Measurements from ENCODE around the gene LNPK.
"Not testable (repeated sequence)": the region's sequence is repeated elsewhere in the genome, so short reads cannot be mapped to it uniquely, and the experiment has no call there.

Gene LNPK, protein sequence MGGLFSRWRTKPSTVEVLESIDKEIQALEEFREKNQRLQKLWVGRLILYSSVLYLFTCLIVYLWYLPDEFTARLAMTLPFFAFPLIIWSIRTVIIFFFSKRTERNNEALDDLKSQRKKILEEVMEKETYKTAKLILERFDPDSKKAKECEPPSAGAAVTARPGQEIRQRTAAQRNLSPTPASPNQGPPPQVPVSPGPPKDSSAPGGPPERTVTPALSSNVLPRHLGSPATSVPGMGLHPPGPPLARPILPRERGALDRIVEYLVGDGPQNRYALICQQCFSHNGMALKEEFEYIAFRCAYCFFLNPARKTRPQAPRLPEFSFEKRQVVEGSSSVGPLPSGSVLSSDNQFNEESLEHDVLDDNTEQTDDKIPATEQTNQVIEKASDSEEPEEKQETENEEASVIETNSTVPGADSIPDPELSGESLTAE

DNA sequence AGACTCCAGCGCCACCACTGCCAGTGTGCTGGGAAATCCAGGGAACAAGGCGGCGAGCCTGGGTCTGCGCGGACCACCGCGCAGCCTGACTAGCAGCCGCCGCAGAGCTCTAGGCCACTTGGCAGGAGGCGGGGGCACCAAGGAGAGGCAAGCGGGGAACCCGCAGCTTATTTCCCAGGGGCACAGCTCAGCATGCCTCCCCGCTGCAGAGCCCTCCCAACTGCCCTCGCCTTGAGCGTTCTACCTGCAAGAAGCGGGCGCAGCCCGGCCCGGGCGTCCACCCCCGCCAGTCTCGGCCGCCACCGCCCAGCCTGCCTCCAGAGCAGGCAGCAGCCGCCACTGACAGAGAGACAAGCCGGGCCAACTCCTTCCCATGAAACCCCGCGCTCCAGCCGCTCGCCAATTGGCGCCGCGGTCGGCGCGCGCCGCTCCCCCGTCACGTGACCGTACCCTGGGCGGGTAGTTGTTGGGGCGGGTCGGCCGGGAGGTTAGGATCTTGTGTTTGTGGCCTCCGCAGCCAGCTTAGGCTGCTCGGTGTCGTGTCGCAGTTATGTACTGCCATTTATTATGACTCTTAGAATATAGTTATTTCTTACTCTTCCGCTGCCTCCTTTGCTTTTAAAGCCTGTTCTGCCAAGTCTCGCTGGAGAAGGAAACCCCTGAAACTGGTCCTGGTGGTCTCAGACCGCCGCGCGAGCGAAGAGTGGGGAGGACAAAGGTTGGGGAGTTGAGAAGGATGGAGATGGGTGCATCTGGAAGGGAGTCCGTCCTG, at the start of gene LNPK:
TSS of gene LNPK (minus strand) at position 352 of the 772 bp plus-strand sequence. CDS start 6,683 bp downstream, outside the sequence.
- DNase-seq (ENCODE audit: low read depth) = peak; percentile 26

DNA sequence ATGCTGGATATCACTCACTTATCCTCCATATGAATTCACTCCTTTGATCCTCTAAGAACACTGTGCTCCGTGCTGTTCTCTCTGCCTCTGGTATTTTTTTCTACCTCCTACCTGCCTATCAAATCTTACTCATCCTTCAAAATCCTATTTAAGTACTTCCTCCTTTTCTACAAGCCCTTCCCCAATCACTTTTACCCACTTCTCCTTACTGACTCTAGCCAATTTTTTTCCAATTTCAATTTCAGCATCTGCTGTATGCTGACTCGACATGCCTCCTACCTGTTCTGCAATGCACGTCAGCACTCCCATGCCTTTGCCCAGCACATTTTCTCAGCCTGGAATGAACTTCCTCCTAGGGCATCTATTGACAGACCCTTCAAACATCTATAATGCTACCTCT, 37.3 kb upstream of the LNPK start:
- no peak for DNase-seq (ENCODE audit: low read depth)

DNA sequence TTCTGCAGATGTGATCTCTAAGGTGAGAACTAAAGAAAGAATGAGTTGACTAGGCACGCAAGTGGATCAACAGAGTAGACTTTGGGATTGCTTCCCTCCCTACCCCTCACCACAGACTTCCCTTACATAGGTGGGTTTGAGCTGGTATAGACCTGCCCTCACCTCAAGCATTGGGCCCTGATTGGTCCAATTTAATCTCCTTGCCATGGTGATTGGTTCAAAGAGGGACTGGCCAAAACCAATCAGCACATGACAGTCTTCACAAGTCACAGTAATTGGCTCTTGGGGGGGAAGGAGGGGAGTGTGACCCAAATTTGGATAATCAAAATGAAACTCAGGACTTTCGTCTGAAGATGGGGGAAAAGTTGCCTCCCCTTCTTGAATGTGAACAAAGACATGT, 36.6 kb upstream of the LNPK start:
- DNase-seq (ENCODE audit: low read depth) = no peak

DNA sequence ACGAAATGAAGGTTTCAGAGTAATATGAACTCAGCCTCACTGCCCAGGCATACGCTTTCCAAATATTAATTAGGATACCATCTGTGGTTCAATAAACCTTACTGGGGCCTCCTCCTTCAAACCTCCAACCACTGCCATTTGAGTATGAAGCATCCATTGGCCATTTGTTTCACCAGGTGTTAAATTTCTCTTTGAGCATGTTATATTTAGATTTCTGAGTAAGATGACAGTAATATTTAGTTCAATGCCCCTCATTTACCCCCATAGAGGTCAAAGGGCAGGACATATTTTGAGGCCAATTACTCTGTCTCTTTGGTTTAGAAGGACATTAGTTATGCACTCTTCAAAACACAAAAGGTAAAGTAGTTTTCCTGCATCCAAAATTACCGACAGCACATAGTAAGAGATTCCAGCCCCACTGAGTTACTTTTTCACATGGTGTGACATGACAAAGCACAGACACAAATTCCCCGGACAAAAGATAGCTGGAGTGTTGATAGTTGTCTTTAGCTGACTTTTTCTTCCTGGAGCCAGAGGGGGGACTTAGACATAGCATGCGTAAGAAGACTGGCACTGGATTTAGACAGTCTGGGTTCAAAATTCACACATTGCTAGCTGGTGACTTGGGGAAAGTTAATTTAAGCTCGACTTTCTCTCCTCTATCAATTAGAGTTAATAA, 33.1 kb upstream of the LNPK start:
- no peak for DNase-seq (ENCODE audit: low read depth)

DNA sequence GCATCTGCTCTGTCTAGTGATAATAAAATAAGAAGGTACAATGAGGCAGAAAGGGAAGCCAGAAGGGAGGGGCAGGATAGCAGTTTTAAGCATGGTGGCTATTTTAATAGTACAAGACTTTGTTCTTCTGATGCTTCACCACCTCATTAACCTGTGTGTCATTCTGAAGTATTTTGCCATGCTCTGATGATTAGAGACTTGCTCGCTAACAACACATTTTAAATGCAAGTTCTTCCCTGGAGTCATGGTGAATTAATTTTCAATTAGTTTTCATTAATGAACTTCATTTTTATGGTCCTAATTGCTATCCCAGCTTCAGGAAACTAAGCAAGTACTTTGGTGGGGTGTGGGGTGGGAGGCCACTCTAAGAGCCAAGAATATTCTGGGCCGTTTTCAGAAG, 25.7 kb upstream of the LNPK start:
- DNase-seq (ENCODE audit: low read depth) = no peak

DNA sequence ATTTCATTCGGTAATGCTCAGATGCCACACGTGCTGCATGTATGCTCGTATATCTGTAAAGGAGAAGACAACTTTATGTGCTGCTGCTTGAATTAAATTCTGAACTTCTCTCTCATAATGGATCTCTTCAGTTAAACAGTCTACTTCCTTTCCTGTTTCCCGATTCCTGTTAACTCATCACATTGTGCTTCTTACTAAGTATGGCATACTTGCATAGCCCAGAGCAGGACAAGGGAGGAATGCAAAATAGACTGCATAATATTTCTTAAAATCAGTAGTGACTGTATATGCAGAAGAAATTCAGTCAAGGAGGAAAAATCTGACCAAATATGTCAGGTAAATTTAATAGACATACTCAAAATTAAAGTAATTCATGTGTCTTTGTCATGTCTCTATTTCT, 23.9 kb upstream of the LNPK start:
- no peak for DNase-seq (ENCODE audit: low read depth)

DNA sequence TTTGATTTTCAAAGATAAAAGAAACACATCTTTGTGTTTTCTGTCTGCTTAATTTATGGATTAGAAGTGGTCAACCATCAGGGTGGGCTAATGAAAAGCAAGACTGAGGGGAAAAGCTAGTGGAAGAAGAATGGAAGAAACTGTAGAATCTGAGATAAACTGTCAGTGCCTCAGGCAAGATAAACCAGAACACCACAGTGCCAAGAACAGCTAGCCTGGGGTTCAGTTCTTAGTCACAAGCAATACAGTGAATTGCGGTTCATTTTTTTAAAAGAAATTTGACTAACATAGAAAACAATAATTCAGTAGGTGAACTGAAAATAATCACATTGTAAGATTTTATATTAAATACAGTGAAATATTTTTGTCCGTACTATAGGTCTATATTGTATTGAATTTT, 22.0 kb upstream of the LNPK start:
- DNase-seq (ENCODE audit: low read depth) = no peak

DNA sequence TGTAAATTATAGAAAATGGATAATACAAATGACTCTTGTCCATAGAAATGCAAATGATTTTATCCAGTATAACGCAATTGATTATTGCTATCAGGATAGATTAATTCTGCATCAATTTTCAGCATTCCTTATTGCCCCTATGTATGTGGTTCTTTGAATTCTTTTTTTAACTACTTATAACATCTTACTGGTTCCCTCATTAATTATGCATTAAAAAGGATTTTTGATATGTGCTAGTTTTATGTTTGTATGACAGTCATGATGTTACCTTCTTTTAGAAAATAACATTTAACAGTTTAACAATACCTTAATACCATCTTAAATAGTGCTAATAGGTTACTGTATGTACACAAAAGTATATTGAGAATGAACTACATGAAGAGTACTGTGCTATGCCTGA, 20.0 kb upstream of the LNPK start:
- DNase-seq (ENCODE audit: low read depth) = no peak

DNA sequence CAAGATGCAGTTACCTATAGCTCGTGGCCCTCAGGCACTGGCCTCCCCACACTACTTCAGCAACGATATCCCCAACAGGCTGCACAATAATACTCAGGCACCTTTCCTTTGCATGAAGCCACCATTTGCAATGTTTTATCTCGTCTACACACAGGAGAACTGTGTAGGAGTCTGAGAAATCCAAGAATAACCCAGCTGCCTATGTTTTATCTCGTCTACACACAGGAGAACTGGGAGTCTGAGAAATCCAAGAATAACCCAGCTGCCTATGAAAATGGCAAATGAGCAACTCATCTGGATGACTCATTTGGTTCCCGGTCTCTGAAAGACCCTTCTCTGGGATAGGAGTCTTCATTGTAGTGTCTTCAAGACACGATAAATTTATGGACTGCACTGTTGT, 18.3 kb upstream of the LNPK start:
- DNase-seq (ENCODE audit: low read depth) = no peak

DNA sequence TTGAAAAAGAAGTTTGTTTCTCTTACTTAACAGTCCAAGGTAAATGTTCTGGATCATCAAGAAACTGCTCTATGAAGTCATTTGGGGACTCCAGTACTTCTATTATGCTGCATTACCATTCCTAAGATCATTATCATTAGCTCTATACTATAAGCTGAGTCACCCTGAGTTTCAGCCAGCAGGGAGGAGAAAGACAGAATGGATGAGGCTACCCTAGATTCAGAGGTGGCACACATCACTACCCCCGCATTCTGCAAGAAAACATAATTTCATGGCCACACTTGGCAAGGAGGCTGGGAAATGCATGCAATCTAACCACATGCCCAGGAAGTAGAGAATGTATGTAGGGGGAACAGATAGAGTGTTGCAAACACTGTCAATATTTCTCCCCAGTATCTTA, 16.6 kb upstream of the LNPK start:
- DNase-seq (ENCODE audit: low read depth) = no peak

DNA sequence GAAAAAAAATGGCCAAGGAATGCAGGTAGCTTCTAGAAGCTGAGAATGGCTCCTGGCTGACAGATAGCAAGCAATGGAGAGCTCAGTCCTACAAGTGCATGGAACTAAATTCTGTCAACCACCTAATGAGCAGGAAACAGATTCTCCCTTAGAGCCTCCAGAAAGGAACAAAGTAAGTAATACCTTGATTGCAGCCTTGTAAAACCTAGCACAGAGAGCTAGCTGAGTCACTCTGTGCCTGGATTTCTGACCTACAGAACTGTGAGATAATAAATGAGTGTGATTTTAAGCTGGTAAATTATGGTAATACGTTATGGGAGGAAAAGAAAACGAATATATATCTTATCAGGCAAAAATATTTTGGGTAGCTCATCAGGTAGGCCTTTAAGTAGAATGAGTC, 7.4 kb upstream of the LNPK start:
- no peak for DNase-seq (ENCODE audit: low read depth)

DNA sequence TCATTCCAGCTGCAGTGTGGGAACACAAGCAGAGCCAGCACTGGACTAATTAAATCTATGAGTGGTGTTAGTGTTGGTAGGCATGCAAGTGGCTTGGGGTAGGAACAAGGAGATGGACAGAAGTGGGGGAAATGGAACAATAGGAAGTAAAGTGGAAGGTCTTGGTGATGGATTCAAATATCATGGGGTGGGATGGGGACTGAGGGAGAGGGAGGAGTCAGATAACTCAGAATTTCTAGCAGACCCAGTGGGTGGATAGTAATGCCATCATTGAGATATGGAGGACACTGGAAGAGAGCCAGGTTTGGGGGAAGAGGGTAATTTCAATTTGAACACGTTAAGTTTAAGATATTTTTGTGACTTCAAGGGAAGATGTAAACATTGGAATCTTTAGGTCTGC, 2.9 kb upstream of the LNPK start:
- no peak for DNase-seq (ENCODE audit: low read depth)

DNA sequence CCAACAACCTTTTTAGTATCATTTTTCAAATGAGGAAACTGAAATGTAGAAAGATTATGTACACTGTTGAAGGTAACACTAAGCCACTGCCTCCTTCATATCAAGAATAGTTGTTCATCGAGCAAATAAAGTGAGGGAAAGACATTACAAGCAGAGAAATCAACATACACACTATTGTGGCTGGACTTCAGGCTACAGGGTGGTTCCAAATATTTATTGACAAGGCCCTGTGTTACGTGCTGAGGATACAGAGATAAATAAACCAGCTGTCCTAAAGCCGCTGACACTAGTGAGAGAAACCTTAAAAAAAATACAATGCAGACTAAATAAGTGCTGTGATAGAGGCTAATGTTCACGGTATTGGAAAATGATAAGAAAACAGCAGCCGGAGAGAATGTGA, 1.9 kb upstream of the LNPK start:
- no peak for DNase-seq (ENCODE audit: low read depth)

DNA sequence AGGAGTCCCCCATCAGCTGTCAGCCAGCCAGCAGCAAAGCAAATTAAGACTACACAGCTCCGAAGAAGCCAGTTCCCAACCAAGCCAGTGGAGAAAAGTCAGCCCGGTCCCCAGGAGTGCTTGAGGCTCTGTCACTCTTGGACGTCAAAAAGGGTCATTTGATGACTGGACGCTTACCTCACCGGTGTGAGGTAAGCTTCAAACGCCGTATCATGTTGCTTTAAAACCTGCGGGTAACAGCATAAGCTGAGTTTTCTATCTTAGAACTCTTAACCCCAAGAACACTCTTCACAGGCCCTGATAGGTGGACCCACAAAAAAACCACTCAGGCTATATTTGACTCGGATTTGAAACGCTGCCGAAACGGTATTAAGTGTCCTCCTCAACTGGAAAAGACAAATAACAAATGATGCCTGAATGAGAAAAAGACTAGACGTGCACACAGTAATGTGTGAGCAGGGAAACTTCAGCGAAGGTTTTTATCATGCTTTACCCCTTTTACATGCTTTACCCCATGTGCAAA, 682 bp upstream of the LNPK start:
- no peak for DNase-seq (ENCODE audit: low read depth)

DNA sequence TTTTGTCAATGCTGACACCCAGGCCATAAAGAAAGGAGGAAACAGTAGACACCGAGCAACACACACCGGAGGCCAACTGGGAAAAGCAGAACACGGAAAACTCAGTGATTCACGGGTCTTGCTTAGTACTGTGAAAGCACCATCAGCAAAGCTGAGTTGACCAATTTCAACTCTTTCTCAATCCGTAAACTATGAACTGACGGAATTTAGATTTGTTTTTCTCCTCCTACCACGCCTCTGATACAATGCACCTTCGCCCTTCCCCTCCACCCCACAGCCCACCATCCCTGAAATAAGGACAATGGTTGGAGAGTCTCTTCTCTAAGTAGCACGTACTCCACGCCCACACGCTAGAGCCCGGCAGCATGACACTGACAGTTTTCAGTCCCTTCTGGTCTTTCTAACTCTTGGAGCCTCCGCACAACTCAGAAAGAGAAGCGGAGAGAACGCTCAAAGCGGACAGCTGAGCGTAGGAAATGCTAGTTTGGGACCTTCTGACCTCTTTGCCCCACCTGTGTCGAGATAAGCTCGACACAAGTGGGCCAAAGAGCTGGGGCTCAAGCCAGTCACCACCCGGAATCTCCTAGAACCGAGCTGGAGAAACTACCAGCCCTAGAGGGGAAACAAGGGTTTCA, 669 bp downstream of the LNPK start:
- DNase-seq (ENCODE audit: low read depth) = no peak

DNA sequence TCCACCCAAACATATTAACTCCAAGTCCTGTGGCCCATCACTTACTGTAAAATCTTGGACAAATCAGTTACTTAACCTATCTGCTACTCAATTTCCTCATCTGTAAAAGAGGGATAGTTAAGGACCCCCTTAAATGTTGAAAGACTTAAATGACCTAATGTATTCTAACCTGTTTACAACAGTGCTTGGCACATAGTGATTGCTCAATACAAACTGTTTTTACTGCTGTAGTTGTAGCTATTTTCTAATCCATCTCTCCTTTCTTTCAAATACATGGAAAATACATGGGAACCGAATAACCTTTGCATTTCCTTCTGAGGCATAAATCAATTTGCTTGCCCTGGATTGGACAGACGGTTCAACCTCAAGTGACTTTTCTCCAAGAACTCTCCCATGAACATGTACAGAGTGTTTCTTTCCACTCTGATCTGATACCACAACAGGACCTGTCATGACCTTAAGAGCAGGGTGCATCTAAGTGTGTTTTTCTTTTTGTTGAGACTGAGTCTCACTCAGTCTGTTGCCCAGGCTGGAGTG, 2.7 kb downstream of the LNPK start:
- DNase-seq (ENCODE audit: low read depth) = no peak

DNA sequence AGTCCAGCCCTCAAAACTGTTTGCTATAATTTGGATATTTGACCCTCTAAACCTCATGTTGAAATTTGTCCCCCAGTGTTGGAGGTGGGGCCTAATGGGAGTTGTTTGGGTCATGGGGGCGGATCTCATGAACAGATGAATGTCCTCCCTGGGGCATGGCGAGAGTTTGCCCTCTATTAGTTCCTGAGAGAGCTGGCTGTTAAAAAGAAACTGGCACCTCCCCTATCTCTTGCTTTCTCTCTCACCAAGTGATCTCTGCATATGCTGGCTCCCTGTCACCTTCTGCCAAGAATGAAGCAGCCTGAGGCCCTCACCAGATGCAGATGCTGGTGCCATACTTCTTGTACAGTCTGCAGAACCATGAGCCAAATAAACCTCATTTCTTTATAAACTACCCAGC, 12.0 kb downstream of the LNPK start:
- DNase-seq (ENCODE audit: low read depth) = no peak

DNA sequence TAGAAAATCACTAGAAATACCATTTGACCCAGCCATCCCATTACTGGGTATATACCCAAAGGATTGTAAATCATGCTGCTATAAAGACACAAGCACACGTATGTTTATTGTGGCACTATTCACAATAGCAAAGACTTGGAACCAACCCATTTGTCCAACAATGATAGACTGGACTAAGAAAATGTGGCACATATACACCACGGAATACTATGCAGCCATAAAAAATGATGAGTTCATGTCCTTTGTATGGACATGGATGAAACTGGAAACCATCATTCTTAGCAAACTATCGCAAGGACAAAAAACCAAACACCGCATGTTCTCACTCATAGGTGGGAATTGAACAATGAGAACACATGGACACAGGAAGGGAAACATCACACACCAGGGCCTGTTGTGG, 14.9 kb downstream of the LNPK start:
- not testable (repeated sequence) for DNase-seq (ENCODE audit: low read depth)

DNA sequence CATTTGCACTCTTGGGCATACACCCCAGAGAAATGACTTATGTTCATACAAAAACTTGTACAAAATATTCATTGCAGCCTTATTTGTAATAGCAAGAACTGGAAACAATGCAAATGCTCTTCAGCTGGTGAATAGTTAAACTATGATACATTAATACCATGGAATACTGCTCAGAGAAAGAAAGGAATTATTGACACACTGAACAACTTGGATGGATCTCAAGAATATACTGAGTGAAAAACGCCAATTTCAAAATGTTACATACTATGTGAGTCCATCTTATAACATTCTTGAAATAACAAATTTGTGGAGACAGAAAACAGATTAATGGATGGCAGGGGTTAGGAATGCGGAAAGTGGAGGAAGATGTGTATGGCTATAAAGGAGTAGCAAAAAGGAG, 17.2 kb downstream of the LNPK start:
- DNase-seq (ENCODE audit: low read depth) = no peak

DNA sequence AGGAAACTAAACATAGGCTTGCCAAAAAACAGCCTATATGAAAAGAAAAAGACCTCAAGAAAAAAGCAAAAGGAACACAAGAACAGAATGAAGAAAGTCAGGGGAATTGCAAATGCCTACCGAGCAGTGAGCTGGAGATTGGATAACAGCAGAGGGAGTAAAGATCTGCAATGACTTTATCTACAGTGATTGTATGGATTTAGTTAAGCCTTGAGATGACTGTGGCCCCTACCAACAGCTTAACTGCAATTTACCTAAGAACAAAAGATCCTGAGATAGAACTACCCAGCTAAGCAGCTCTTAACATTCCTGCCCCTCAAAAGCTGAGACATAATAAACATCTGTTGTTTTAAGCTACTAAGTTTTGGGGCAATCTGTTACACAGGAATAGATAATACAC, 20.5 kb downstream of the LNPK start:
- DNase-seq (ENCODE audit: low read depth) = no peak

DNA sequence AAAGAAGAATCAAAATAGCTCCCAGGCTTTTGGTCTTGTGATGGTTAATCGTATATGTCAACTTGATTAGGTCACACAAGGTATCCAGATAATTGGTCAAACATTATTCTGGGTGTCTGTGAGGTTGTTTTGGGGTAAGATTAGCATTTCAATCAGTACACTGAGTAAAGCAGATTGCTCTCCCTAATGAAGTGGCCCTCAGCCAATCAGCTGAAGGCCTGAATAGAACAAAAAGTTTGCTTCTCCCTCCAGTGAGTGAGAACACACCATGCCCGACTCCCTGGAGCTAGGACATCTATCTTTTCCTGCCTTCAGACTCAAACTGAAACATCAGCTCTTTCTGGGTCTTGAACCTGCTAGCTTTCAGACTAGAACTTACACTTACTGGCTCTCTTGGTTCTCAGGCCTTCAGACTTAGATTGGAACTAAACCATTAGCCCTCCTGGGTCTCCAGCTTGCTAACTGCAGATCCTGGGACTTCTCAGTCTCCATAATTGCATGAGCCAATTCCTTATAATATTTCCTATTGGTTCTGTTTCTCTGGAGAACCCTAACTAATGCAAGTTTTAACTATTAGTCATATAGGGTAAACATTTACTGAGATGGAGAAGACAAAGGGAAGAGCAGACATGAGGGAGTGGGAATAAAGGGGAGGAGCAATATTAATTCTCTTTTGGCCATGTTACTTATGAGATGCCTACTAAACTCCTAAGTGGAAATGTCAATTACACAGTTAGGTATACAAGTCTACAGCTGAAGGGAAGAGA, 25.5 kb downstream of the LNPK start:
- no peak for DNase-seq (ENCODE audit: low read depth)
